ENCODE measurements around the gene PELI2. TPM values are rescaled to one million over a fixed set of nuclear protein-coding genes. Genes with fewer than 3 reads are reported as not detected.
A peak's percentile ranks its signal among the peaks of the same experiment; 100 is the strongest.

Gene PELI2
- polyA plus RNA-seq, 1 donor from 2014 or later: 0.85 TPM

GRCh38 chr14:56108057-56108456 lies 10.2 kb upstream of the PELI2 start:
- Mint-ChIP-seq H3K4me3 (no peak overlapping the region), H3K36me3 (peaks cover 3% of the 10 kb centered on the region), H3K27me3 (no peaks in the 10 kb centered on the region), H3K27ac (no peak overlapping the region), H3K4me1 (peaks cover 11 to 13% (median 13%) of the 10 kb centered on the region in 3 donors), H3K9me3 (no peaks in the 10 kb centered on the region)

DNA sequence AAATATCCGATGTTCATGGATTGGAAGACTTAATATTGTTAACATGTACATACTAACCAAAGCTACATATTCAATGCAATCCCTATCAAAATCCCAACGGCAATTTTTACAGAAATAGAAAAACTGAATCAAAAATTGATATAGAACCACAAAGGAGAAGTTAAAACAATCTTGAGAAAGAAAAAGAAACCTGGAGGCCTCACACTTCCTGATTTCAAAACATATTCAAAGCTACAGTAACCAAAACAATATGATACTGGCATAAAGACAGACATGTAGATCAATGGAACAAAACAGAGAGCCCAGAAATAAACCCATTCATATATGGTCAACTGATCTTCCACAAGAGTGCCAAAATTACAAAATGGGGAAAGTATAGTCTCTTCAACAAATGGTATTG lies 5.4 kb upstream of the PELI2 start:
- Mint-ChIP-seq H3K27me3 (peaks cover 1% of the 10 kb centered on the region), H3K4me3 (peak overlapping the region in 2 of 4 donors; percentile 20 to 71), H3K9me3 (peaks cover 0 to 2% (median 0%) of the 10 kb centered on the region in 3 donors), H3K4me1 (peaks cover 16 to 30% (median 25%) of the 10 kb centered on the region in 3 donors), H3K27ac (peak overlapping the region in 2 of 3 donors; percentile 40 to 72), H3K36me3 (no peaks in the 10 kb centered on the region)

GRCh38 chr14:56115334-56115870 lies 2.8 kb upstream of the PELI2 start:
- no peaks in the 10 kb centered on the region for H3K36me3 Mint-ChIP-seq
- peak overlapping the region in 2 of 4 donors; percentile 26 to 100 for H3K4me3 Mint-ChIP-seq
- H3K9me3 Mint-ChIP-seq: peaks cover 0 to 2% (median 0%) of the 10 kb centered on the region in 3 donors
- peak overlapping the region in 2 of 3 donors; percentile 33 to 48 for H3K27ac Mint-ChIP-seq
- peaks cover 25 to 39% (median 38%) of the 10 kb centered on the region in 3 donors for H3K4me1 Mint-ChIP-seq
- peaks cover 5% of the 10 kb centered on the region for H3K27me3 Mint-ChIP-seq

DNA sequence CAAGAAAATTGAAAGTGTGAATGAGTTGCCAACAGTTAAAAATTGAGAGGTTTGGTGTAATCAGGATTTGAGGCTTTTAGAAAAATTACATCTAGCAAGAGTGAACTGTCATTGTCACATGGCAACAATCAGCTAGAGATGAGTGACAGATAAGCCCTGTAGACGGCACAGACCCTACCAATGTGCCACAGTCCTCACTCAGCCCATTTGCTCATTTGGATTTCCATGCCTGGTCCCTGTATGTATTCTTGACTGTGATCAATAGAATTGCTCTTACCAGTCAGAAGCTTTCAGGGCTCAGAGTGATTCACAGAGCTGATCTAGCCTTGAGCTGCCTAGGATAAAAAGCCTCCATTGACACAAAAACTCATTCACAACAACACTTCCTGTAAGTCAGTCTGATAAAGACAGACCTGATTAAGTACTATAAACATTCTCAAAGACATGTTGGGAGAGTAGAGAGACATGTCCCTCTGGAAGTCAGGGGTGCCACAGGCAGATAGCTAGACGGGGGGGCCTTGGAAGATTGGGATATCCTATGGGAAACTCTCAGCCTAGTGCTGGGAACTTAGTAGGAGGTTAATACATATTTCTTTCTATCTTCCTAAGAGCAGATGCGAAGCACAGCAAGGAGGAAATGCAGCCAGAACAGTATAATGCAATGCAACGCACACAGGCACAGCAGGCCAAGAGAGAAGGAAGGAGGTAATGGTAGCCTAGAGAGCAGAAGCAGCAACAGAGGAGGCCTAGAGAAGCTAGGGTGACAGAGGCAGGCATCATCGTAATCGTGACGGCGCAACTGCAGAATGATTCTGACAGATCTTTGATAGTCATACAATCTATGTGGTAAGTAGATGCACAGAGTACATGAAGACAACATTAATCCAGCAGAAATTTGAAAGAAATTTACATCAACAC lies 2.0 kb upstream of the PELI2 start:
- peak overlapping the region; percentile 10 to 100 (median 79) for H3K4me3 Mint-ChIP-seq
- H3K27ac Mint-ChIP-seq: peak overlapping the region; percentile 11 to 59 (median 33)
- peaks cover 0 to 2% (median 0%) of the 10 kb centered on the region in 3 donors for H3K9me3 Mint-ChIP-seq
- peaks cover 6% of the 10 kb centered on the region for H3K27me3 Mint-ChIP-seq
- H3K4me1 Mint-ChIP-seq: peaks cover 29 to 46% (median 42%) of the 10 kb centered on the region in 3 donors
- no peaks in the 10 kb centered on the region for H3K36me3 Mint-ChIP-seq

- Mint-ChIP-seq H3K4me1 (peaks cover 18 to 28% (median 28%) of the 10 kb centered on the region in 3 donors), H3K9me3 (peaks cover 0 to 2% (median 0%) of the 10 kb centered on the region in 3 donors), H3K4me3 (peak overlapping the region in 2 of 4 donors; percentile 36 to 97), H3K27ac (no peak overlapping the region), H3K36me3 (no peaks in the 10 kb centered on the region), H3K27me3 (peaks cover 6% of the 10 kb centered on the region)
Observed at GRCh38 chr14:56118611-56119181, 485 bp downstream of the PELI2 start.

DNA sequence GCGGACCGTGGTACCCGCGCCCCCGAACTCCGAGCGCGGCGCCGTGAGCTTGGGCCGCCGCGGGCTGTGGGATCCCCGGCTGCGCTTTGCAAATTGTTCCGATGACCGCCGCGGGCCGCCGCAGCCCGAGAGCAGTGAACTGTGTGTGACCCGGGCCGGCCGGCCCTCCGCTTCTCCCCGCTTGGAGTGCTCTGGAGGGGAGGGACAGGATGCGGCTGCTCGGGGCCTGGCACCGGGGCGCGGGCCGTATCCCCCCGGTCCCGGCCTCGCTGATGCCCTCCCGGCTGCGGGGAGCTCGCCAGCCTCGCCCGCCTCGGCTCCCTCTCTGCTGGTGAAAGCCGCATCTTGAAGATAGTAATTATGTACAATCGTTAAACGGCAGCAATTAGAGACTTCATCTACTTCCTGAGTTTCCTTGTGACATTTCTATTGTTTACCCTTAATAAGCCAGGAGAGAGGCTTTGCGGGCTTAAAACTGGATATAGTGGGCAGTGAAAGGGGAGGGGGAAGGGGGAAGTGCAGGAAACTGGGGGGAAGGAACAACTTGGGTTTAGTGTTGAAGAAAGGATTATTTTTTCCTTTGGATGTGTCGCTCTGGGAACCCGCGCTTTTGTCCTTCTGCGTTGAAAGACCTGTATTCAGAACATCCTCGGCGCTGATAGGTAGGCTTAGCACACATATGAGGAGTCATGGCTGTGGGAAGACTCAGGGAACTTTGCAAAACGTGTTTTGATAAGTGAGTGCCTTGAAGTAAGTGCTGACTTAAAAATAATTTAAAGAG lies 1.2 kb downstream of the PELI2 start:
- Mint-ChIP-seq H3K9me3 (no peaks in the 10 kb centered on the region), H3K36me3 (no peaks in the 10 kb centered on the region)

DNA sequence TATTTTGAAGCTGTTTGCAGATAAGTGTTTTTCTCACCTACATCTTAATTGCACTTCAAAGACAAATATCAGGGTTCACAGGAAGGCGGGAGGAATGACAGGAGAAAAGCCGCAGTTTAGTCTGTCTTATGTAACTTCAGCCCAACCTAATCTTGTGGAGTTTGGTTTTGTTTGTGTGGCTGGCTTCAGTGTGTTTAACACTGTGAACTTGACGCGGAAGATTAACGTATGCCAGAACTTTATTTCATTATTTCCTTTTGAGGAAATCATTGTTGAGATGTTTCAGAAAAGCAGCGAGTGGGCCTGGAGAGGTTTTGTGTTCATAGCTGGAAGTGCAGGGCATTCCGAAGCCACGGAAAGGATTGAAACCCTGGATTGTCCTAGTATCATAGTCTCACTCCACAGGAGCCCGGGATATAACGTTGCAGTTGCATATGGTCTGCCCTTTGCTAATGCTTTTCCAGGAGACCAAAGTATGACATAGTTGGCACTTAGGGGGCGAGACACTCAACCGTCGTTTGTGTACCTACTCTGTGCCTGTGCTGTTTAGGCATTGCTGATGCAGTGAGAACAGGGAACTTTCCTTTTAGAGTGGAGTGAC lies 2.0 kb downstream of the PELI2 start:
- Mint-ChIP-seq H3K27ac (peak overlapping the region in 2 of 3 donors; percentile 51 to 80), H3K4me3 (peak overlapping the region; percentile 84 to 94 (median 92)), H3K27me3 (peaks cover 13% of the 10 kb centered on the region), H3K9me3 (no peaks in the 10 kb centered on the region), H3K4me1 (peaks cover 15 to 31% (median 28%) of the 10 kb centered on the region in 3 donors), H3K36me3 (no peaks in the 10 kb centered on the region)

More for the DNA sequence above, 1.2 kb downstream of the PELI2 start:
- Mint-ChIP-seq H3K27ac (peak overlapping the region; percentile 12 to 80 (median 51)), H3K27me3 (peaks cover 6% of the 10 kb centered on the region), H3K4me1 (peaks cover 15 to 28% (median 28%) of the 10 kb centered on the region in 3 donors), H3K4me3 (peak overlapping the region; percentile 84 to 94 (median 92))

- H3K9me3 Mint-ChIP-seq: no peaks in the 10 kb centered on the region
- peaks cover 15 to 28% (median 24%) of the 10 kb centered on the region in 3 donors for H3K4me1 Mint-ChIP-seq
- peaks cover 13% of the 10 kb centered on the region for H3K27me3 Mint-ChIP-seq
- no peak overlapping the region for H3K27ac Mint-ChIP-seq
- H3K36me3 Mint-ChIP-seq: no peaks in the 10 kb centered on the region
- H3K4me3 Mint-ChIP-seq: peak overlapping the region in 1 of 4 donors; percentile 24
Observed at GRCh38 chr14:56121816-56122215, 3.6 kb downstream of the PELI2 start.

GRCh38 chr14:56122301-56122700 lies 4.1 kb downstream of the PELI2 start:
- H3K27me3 Mint-ChIP-seq: peaks cover 13% of the 10 kb centered on the region
- no peaks in the 10 kb centered on the region for H3K9me3 Mint-ChIP-seq
- peaks cover 15 to 24% (median 23%) of the 10 kb centered on the region in 3 donors for H3K4me1 Mint-ChIP-seq
- no peak overlapping the region for H3K27ac Mint-ChIP-seq
- peaks cover 1% of the 10 kb centered on the region for H3K36me3 Mint-ChIP-seq
- no peak overlapping the region for H3K4me3 Mint-ChIP-seq

GRCh38 chr14:56124327-56124726 lies 6.1 kb downstream of the PELI2 start:
- Mint-ChIP-seq H3K4me1 (peaks cover 14 to 26% (median 18%) of the 10 kb centered on the region in 3 donors), H3K36me3 (peaks cover 4% of the 10 kb centered on the region), H3K4me3 (no peak overlapping the region), H3K27ac (no peak overlapping the region), H3K27me3 (peaks cover 13% of the 10 kb centered on the region), H3K9me3 (no peaks in the 10 kb centered on the region)

DNA sequence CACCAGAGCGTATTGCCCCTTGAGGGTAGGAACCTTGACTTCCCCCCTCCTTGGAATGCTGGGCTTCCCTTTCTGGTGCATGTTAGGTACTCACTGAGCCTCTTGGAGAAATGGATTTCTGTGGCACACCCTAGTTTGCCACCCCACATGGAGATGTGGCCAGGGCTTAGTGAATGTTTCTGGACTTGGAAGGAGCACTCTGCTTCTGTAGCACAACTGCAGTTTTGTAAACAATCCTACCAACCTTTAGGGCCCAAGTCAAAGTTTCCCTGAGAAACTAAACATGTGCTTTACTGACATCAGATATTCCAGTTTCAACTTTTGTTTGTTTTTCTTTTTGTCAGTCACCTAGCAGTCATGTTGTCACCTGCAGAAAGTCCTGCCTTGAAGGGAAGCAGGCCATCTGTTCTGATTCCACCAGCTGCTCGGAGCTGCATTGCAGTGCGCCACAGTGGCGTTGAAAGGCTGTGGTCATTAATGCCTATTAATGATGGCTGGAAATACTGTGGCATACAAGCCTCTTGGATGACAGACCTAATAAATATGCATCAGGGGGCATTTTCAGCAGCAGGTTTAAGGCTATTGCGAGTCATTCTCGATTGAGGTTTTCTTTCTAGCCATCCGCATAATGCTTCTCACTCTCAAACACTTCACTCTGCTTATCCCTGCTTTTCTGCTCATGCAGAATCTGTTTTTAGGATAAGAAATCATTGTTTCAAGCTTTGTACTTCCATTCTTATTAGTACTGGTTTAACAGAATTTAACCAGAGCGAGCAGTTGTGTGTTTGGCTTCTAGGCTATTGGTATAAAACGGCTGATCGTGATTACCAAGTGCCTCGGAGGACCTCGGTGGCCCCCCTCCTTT lies 7.8 kb downstream of the PELI2 start:
- peaks cover 10% of the 10 kb centered on the region for H3K27me3 Mint-ChIP-seq
- peaks cover 2 to 24% (median 4%) of the 10 kb centered on the region in 3 donors for H3K4me1 Mint-ChIP-seq
- H3K36me3 Mint-ChIP-seq: peaks cover 4% of the 10 kb centered on the region
- H3K9me3 Mint-ChIP-seq: no peaks in the 10 kb centered on the region
- H3K4me3 Mint-ChIP-seq: no peak overlapping the region
- no peak overlapping the region for H3K27ac Mint-ChIP-seq

- Mint-ChIP-seq H3K4me3 (no peak overlapping the region), H3K4me1 (peaks cover 2 to 26% (median 7%) of the 10 kb centered on the region in 3 donors), H3K27ac (no peak overlapping the region), H3K9me3 (no peaks in the 10 kb centered on the region), H3K36me3 (peaks cover 4% of the 10 kb centered on the region), H3K27me3 (peaks cover 9% of the 10 kb centered on the region)
Observed at GRCh38 chr14:56126637-56126913, 8.4 kb downstream of the PELI2 start.

- Mint-ChIP-seq H3K4me3 (peak overlapping the region in 1 of 4 donors; percentile 39), H3K27ac (peak overlapping the region in 1 of 3 donors; percentile 58), H3K27me3 (peaks cover 10% of the 10 kb centered on the region), H3K9me3 (no peaks in the 10 kb centered on the region), H3K36me3 (peaks cover 4% of the 10 kb centered on the region), H3K4me1 (peaks cover 3 to 27% (median 11%) of the 10 kb centered on the region in 3 donors)
Observed at GRCh38 chr14:56127156-56127555, 8.9 kb downstream of the PELI2 start.
